Fibroblast of the aortic adventitia (primary cell): ENCODE measurements around the gene DPPA2. TPM values are rescaled to one million over a fixed set of nuclear protein-coding genes. Genes with fewer than 3 reads are reported as not detected.

Experiments used
- DNase-seq: peaks from one replicate; pipeline ENCODE4 v3.0.0-alpha.2; 2010; ENCODE audit warnings: low read depth
- H3K4me3 ChIP-seq: 2 replicates; pipeline ENCODE4 v1.5.1; 2011; ENCODE audit warnings: low read depth, mild to moderate bottlenecking, control low read depth, low read length, moderate library complexity
- total RNA-seq: library from RNA; depleted of rRNA; stranded (reverse); fragments of >200 nt; gene quantifications from 2 replicates; pipeline ENCODE4 v1.2.3, GENCODE V29; 2012; ENCODE audit warnings: low replicate concordance
- TF ChIP-seq, protein P1 (sequence below): IDR thresholded peaks from 2 replicates; pipeline ENCODE4 v1.5.1; 2011; ENCODE audit warnings: mild to moderate bottlenecking, low read length, control low read depth, inconsistent platforms; ENCODE audit not compliant: insufficient read depth

Gene DPPA2
- total RNA-seq, 1 donor = not detected

DNA sequence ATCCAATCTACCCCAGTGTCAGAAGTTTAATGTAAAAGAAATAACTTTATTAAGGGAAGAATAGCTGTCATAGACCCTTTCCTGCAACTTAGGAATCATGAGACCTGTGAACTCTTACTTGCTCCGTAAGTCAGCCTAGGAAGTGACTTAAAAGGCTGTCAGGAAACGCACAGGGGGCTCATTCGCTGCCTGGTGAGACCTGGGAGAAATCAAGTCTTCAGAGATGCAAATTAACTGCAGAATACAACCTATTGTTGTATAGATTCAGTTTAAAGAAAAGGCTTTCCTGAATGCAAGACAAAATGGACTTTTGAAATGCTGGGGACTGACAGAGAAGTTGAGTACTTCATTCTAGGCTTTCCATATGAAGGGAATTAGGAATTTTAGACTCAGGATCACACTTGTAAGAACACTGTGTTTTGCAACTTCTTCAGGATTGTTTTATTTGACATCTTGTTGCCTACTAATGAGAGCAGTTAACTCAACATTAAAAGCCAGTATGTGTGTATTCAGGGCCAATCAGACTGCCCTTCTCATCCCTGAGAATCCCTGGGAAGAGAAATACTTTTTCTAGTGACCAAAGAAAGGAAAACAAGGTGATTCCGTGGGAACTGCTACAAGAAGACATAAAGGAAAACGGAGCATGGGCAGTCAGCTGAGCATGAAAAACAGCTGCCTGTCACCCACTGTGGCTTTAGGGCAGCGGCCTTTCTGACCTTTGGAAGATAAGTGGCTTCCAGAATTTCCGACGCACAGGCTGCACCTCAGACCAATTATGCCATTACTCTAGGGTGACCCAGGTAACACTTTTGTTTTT, 39.5 kb upstream of the DPPA2 start:
- TF ChIP-seq, protein P1, sequence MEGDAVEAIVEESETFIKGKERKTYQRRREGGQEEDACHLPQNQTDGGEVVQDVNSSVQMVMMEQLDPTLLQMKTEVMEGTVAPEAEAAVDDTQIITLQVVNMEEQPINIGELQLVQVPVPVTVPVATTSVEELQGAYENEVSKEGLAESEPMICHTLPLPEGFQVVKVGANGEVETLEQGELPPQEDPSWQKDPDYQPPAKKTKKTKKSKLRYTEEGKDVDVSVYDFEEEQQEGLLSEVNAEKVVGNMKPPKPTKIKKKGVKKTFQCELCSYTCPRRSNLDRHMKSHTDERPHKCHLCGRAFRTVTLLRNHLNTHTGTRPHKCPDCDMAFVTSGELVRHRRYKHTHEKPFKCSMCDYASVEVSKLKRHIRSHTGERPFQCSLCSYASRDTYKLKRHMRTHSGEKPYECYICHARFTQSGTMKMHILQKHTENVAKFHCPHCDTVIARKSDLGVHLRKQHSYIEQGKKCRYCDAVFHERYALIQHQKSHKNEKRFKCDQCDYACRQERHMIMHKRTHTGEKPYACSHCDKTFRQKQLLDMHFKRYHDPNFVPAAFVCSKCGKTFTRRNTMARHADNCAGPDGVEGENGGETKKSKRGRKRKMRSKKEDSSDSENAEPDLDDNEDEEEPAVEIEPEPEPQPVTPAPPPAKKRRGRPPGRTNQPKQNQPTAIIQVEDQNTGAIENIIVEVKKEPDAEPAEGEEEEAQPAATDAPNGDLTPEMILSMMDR = no peak
- DNase-seq = no peak
- no peak overlapping the region for H3K4me3 ChIP-seq

DNA sequence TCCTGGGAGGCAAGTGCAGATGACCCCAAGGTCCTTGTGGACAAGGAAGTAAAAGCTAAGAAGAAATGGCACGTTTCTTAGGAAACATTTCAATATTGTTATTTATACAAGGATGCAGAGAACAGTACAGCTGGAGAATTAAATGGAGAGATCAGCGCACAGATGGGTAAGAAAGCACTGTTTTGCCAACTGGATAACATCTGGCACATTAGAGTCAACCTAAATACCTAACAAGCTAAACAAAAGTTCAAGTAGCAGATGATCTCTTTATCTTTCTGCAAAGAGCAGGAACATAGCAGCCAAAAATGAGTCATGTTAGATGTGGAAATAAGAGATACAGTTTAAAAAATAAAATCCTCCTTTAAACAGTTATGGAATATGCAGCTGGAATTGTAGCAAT, 36.7 kb upstream of the DPPA2 start:
- TF ChIP-seq, protein P1 = no peak
- DNase-seq = no peak

DNA sequence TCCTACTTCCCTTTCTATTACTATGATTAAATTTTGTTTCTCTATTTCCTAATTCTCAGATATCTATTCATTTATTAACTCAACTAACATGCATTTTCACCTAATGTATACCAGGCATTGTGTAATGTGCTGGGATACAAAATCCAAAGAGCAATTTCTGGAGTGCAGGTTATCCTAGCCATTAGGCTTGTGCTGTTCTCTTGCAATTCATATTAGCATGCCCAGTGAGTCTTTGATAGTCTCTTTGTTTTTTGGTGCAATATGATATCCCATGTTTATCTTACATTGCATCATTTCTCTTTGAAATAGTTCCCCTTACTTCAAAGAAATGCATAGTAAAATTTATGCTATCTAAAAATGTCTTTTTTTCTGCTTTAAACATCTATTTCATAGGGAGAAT, 34.9 kb upstream of the DPPA2 start:
- TF ChIP-seq, protein P1 = no peak

More for the DNA sequence above, 36.7 kb upstream of the DPPA2 start:
- H3K4me3 ChIP-seq = no peak overlapping the region

DNA sequence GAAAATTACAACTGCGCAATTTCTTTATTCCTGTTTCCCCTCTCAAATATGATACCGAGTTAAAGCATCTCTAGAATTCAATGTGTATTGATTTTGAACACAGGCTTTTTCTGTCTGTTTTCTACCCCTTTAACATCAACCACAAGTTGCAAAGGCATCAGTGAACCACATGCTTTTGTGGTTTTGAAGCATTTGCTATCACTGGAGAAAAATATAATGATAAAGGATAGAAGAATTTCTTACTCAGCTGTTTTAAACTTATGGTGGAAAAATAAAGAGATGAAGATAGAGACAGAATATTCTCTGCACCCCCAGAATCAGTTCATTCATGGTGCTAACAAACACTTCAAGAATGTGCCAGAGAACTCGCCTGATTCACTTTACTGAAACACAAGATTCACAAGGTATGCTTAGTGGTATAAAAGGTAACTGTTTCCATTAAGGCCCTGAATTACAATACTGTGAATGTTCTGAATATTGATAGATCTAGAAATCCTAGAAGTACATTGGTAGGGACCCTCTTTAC, 30.5 kb upstream of the DPPA2 start:
- TF ChIP-seq, protein P1 = no peak
- DNase-seq = no peak
- H3K4me3 ChIP-seq = no peak overlapping the region

More for the DNA sequence above, 34.9 kb upstream of the DPPA2 start:
- no peak overlapping the region for H3K4me3 ChIP-seq
- DNase-seq = no peak

DNA sequence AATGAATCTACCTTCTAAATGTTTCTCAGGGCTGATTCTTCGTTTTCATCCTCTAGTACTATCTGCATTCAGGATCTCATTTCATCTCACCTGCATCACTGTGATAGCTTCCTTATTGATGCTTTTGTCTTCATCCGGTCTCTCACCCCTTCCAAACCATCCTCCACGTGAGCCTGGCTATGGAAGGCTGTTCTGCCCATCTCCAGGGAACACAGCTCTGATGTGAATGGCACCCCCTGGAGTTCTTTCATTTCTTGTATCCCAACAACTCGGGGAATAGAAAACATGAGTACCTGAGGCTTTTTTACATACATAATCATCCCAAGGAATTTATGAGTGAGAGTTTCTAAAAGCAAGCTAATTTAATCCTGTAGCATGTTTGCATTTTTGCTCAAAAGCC, 29.8 kb upstream of the DPPA2 start:
- TF ChIP-seq, protein P1 = no peak
- DNase-seq = no peak
- H3K4me3 ChIP-seq = no peak overlapping the region

DNA sequence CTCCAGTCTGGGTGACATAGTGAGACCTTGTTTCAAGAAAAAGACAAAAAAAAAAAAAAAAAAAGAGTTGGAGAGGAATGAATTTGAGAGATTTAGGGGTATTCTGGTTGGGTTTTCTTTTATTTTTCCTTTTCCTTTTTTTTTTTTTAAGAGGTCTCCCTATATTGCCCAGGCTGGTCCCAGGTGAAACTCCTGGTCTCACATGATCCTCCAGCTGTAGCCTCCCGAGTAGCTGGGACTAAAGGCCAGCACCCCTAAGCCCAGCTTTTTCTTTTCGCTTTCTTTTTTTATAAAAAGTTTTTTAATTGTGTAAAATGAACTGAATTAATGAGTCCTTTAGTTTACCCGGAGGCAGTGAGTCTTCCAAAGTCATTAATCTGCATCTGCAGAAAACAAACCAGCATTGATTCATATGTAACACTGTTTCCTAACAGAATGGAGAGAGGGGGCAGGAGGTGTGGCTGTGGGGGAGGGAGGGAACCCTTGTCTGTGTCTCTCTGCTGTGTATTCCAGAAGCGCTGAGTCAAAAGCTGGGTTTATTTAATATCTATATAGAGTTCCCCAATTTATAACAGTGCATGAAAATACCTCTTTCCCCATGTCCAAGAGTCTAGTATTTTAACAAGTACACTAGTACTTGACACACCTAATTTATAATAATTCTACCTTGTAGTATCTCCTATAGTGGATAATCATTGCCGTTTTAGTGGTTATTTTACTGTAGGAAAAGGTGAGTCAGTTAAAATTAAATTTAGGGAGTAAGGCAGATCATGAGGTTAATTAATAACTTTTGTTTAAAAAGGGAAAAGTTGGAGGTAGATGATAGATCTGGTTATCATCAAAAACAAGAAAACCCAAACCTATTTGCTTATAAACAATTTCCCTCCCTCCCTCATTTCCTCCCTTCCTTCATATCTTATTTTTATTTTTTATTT, 23.7 kb upstream of the DPPA2 start:
- no peak for DNase-seq
- TF ChIP-seq, protein P1 = no peak
- H3K4me3 ChIP-seq = no peak overlapping the region
